GM12878 (cell line): ENCODE results near the gene DUSP18. TPM values are rescaled to one million over a fixed set of nuclear protein-coding genes. Genes with fewer than 3 reads are reported as not detected.

Source experiments
- ATAC-seq: fragments of 200-7000 bp; cut with Tn5 transposase; 3 replicates; pipeline ENCODE4 v1.9.1; 2020; ENCODE audit warnings: mild to moderate bottlenecking, moderate library complexity
- BruUV-seq: library from RNA; stranded (reverse); fragments of 400-500 nt; replicated peaks from 2 replicates; lab custom pipeline; 2021; lab: Mats Ljungman, UMichigan
- CTCF ChIA-PET: fragments of 300-600 bp; sonication (Branson Sonifier 250); formaldehyde crosslinking; extraction: SDS; loops from one replicate; lab custom pipeline; 2021; ENCODE audit warnings: inconsistent platforms; lab: Yijun Ruan, JAX
- POLR2A ChIA-PET: fragments of 350-600 bp; formaldehyde crosslinking; extraction: SDS; loops from one replicate; lab custom pipeline; 2021; ENCODE audit warnings: inconsistent platforms; lab: Charles Lee
- RAD21 ChIA-PET: fragments of 300-600 bp; sonication (Branson Sonifier 250); formaldehyde crosslinking; loops from one replicate; lab custom pipeline; 2023; ENCODE audit warnings: antibody characterized with exemption; ENCODE audit not compliant: unreplicated experiment; lab: Charles Lee
- SMC1A ChIA-PET: fragments of 300-600 bp; sonication (Branson Sonifier 250); formaldehyde crosslinking; loops from one replicate; lab custom pipeline; 2023; ENCODE audit not compliant: unreplicated experiment, uncharacterized antibody; lab: Charles Lee
- DNase-seq: peaks from one replicate; pipeline ENCODE4 v3.0.0-alpha.2; 2011; ENCODE audit warnings: low read depth, low spot score
- FAIRE-seq: peaks from 3 replicates; lab custom pipeline; 2011; peaks lifted over from hg19 to GRCh38; lab: Jason Lieb, UNC
- H2AFZ ChIP-seq: 2 replicates; pipeline ENCODE4 v1.6.0; 2011; ENCODE audit warnings: low read depth, low read length, control low read depth; ENCODE audit not compliant: control insufficient read depth
- H3K27ac ChIP-seq: 2 replicates; pipeline ENCODE4 v1.5.1; 2011; ENCODE audit warnings: control low read depth; ENCODE audit not compliant: control insufficient read depth, insufficient read depth
- H3K27me3 ChIP-seq, 2 experiments: replicated peaks in 1 of 2; 2 replicates each; pipeline versions ENCODE4 v1.6.0 to v1.6.1; 2011; ENCODE audit warnings: low read length in 1 of 2; ENCODE audit not compliant: control insufficient read depth in 2 of 2, insufficient read depth in 2 of 2
- H3K36me3 ChIP-seq, 2 experiments: 2 replicates each; pipeline ENCODE4 v1.5.1; 2011; ENCODE audit warnings: low read length in 1 of 2; ENCODE audit not compliant: control insufficient read depth in 2 of 2, insufficient read depth in 2 of 2
- H3K4me1 ChIP-seq: 2 replicates; pipeline ENCODE4 v1.6.1; 2011; ENCODE audit warnings: mild to moderate bottlenecking, low read length, moderate library complexity, mixed read lengths; ENCODE audit not compliant: control insufficient read depth, insufficient read depth
- H3K4me2 ChIP-seq: 2 replicates; pipeline ENCODE4 v1.6.0; 2011; ENCODE audit warnings: control low read depth; ENCODE audit not compliant: control insufficient read depth, insufficient read depth
- H3K4me3 ChIP-seq: fragments of 200-600 bp; sonication (generic); 2 replicates; pipeline ENCODE4 v1.5.1; 2016
- H3K79me2 ChIP-seq: 2 replicates; pipeline ENCODE4 v1.6.0; 2011; ENCODE audit warnings: low read length; ENCODE audit not compliant: control insufficient read depth, insufficient read depth
- H3K9ac ChIP-seq: 2 replicates; pipeline ENCODE4 v1.8.0; 2011; ENCODE audit warnings: low read length, control low read depth, mixed read lengths; ENCODE audit not compliant: control insufficient read depth, insufficient read depth
- H3K9me3 ChIP-seq: replicated peaks from 3 replicates; pipeline ENCODE4 v1.5.1; 2011; ENCODE audit warnings: mild to moderate bottlenecking, low read length; ENCODE audit not compliant: control insufficient read depth, insufficient read depth
- H4K20me1 ChIP-seq: 2 replicates; pipeline ENCODE4 v1.6.0; 2011; ENCODE audit not compliant: control insufficient read depth, insufficient read depth
- BCL3 ChIP-seq: IDR thresholded peaks from 2 replicates; pipeline ENCODE4 v1.6.1; 2011; ENCODE audit warnings: borderline replicate concordance, low read depth, mild to moderate bottlenecking, moderate library complexity, low read length; ENCODE audit not compliant: insufficient read depth, poor library complexity, severe bottlenecking
- CUX1 ChIP-seq: IDR thresholded peaks from 2 replicates; pipeline ENCODE4 v1.6.1; 2012; ENCODE audit warnings: improper control_type of control experiment, low read depth, low read length; ENCODE audit not compliant: insufficient replicate concordance
- E4F1 ChIP-seq: fragments of 450-650 bp; IDR thresholded peaks from 2 replicates; pipeline ENCODE4 v1.6.1; 2018; ENCODE audit warnings: borderline replicate concordance, mild to moderate bottlenecking; ENCODE audit not compliant: partially characterized antibody
- GATAD2B ChIP-seq: fragments of 450-650 bp; conservative IDR thresholded peaks from 2 replicates; pipeline ENCODE4 v1.6.1; 2017; ENCODE audit warnings: low read depth, mild to moderate bottlenecking, moderate library complexity
- HDAC2 ChIP-seq: fragments of 200-600 bp; sonication (generic); IDR thresholded peaks from 2 replicates; pipeline ENCODE4 v1.6.1; 2017
- PKNOX1 ChIP-seq: fragments of 450-650 bp; IDR thresholded peaks from 2 replicates; pipeline ENCODE4 v1.6.1; 2016; ENCODE audit warnings: mild to moderate bottlenecking
- RFX5 ChIP-seq: IDR thresholded peaks from 2 replicates; pipeline ENCODE4 v1.6.1; 2011; ENCODE audit warnings: low read depth, low read length, improper control_type of control experiment
- USF1 ChIP-seq: IDR thresholded peaks from 2 replicates; pipeline ENCODE4 v1.6.1; 2011; ENCODE audit warnings: borderline replicate concordance, low read depth, mild to moderate bottlenecking, moderate library complexity, mixed read lengths, low read length; ENCODE audit not compliant: insufficient read depth; ENCODE audit errors: extremely low read length
- WGBS: methylation state at CpG from one replicate; pipeline ENCODE4 v1.1.6; 2016; ENCODE audit warnings: low lambda C conversion rate; ENCODE audit not compliant: insufficient replicate concordance, insufficient coverage; ENCODE audit errors: missing lambda C conversion rate; 5-methylcytosine and 5-hydroxymethylcytosine counted together
- in situ Hi-C: fragments of 300-500 bp; cut with MboI; formaldehyde crosslinking; loops from 9 replicates; pipeline ENCODE4 v1.14.3; 2018; ENCODE audit warnings: mixed read lengths
- intact Hi-C: fragments of 100-400 bp; cut with micrococcal nuclease; formaldehyde crosslinking; loops from one replicate; pipeline ENCODE4 v1.14.2; 2022; ENCODE audit not compliant: unreplicated experiment
- polyA plus RNA-seq, 11 experiments: library from polyadenylated mRNA; depleted of rRNA in 4 of 11; unstranded in 6 of 11; stranded (reverse) in 5 of 11; fragments of >200 nt; fragmentation: Nextera tagmentation in 4 of 11; fragmentation: Illumina TruSeq in 1 of 11; extraction: Ambion mirVana in 4 of 11; extraction: Trizol in 1 of 11; gene quantifications; 1 replicate in 1 of 11; 2 replicates in 10 of 11; pipeline versions ENCODE4 v1.2.1 to v1.2.3, GENCODE V29; 2011 to 2016; ENCODE audit warnings: inconsistent platforms in 2 of 11, missing spikeins in 2 of 11, low read depth in 1 of 11
- total RNA-seq, 4 experiments: library from RNA; depleted of rRNA in 3 of 4; stranded (reverse); fragments of >200 nt in 3 of 4; fragmentation: Illumina TruSeq in 1 of 4; extraction: Trizol in 1 of 4; gene quantifications; 2 replicates each; pipeline versions ENCODE4 v1.2.1 to v1.2.3, GENCODE V29; 2013 to 2021

Gene DUSP18
- total and polyA plus RNA-seq, 10 of the 15 experiments (the other 5 are each of a cell fraction or from before 2014, with no cell fraction given), result 1.9 to 11.9 (median 7.7) TPM

GRCh38 chr22:30654361-30654760, 13.3 kb downstream of the DUSP18 start:
- POLR2A ChIA-PET, result no interaction called here
- Histone ChIP-seq H3K27ac (no peak overlapping the region), H2AFZ (no peak overlapping the region), H3K4me1 (peaks cover 4% of the 10 kb centered on the region), H3K9ac (no peak overlapping the region), H3K4me2 (no peak overlapping the region), H3K27me3 (no peaks in the 10 kb centered on the region), H3K36me3 (no peaks in the 10 kb centered on the region), H3K4me3 (no peak overlapping the region), H4K20me1 (no peaks in the 10 kb centered on the region), H3K9me3 (no peaks in the 10 kb centered on the region), H3K79me2 (no peaks in the 10 kb centered on the region)
- DNase-seq (no peak), FAIRE-seq (no peak), ATAC-seq (no peak)
- SMC1A ChIA-PET, result no interaction called here
- in situ Hi-C loops, result no loop called here
- RAD21 ChIA-PET, result no interaction called here
- intact Hi-C loops, result no loop called here
- BruUV-seq, result no TSS peak
- 78% methylated on average over 14 of the region's 14 CpGs for WGBS
- CTCF ChIA-PET, result no interaction called here
- no peak for TF ChIP-seq CUX1
- TF ChIP-seq PKNOX1, result no peak
- TF ChIP-seq RFX5, result no peak
- no peak for TF ChIP-seq GATAD2B
- TF ChIP-seq USF1, result no peak
- no peak for TF ChIP-seq HDAC2
- TF ChIP-seq E4F1, result no peak
- TF ChIP-seq BCL3, result no peak
